CD4-positive, alpha-beta T cell treated with Interleukin-4 for 1 hour (primary cell): ENCODE data around the gene GJD3.
"Not testable (repeated sequence)": the region's sequence is repeated elsewhere in the genome, so short reads cannot be mapped to it uniquely, and the experiment has no call there.

Source experiments
- DNase-seq, 2 donors: peaks; one replicate each; pipeline ENCODE4 v3.0.0-alpha.2; 2020 to 2022

GJD3 gene

GRCh38 chr17:40364121-40364861 is at the start of gene GJD3:
TSS of gene GJD3 (minus strand) at chr17:40364737. CDS start at chr17:40363815, 922 bp downstream.
- DNase-seq, result no peak

- DNase-seq, result not testable (repeated sequence)
Observed at GRCh38 chr17:40414312-40414711, 49.8 kb upstream of the GJD3 start.

GRCh38 chr17:40412880-40413279 is 48.3 kb upstream of the GJD3 start:
- DNase-seq, result no peak

- no peak for DNase-seq
Observed at GRCh38 chr17:40411821-40412220, 47.3 kb upstream of the GJD3 start.

GRCh38 chr17:40410082-40410481 is 45.5 kb upstream of the GJD3 start:
- DNase-seq, result no peak

- DNase-seq, result not testable (repeated sequence)
Observed at GRCh38 chr17:40409540-40409939, 45.0 kb upstream of the GJD3 start.

GRCh38 chr17:40407460-40407859 is 42.9 kb upstream of the GJD3 start:
- DNase-seq, result no peak

- no peak for DNase-seq
Observed at GRCh38 chr17:40404003-40404402, 39.5 kb upstream of the GJD3 start.

- DNase-seq, result peak in 1 of 2 donors; percentile 40
Observed at GRCh38 chr17:40402668-40403067, 38.1 kb upstream of the GJD3 start.

GRCh38 chr17:40399185-40399584 is 34.6 kb upstream of the GJD3 start:
- peak in 1 of 2 donors; percentile 54 for DNase-seq

GRCh38 chr17:40386555-40386954 is 22.0 kb upstream of the GJD3 start:
- not testable (repeated sequence) for DNase-seq

GRCh38 chr17:40382251-40382650 is 17.7 kb upstream of the GJD3 start:
- DNase-seq, result no peak

GRCh38 chr17:40378966-40379365 is 14.4 kb upstream of the GJD3 start:
- DNase-seq, result no peak

- no peak for DNase-seq
Observed at GRCh38 chr17:40377832-40378231, 13.3 kb upstream of the GJD3 start.

GRCh38 chr17:40376541-40376940 is 12.0 kb upstream of the GJD3 start:
- DNase-seq, result peak in 1 of 2 donors; percentile 39

- DNase-seq, result not testable (repeated sequence)
Observed at GRCh38 chr17:40375786-40376185, 11.2 kb upstream of the GJD3 start.

GRCh38 chr17:40374821-40375498 is 10.4 kb upstream of the GJD3 start:
- no peak for DNase-seq

GRCh38 chr17:40373999-40374398 is 9.5 kb upstream of the GJD3 start:
- no peak for DNase-seq

- no peak for DNase-seq
Observed at GRCh38 chr17:40373324-40373723, 8.8 kb upstream of the GJD3 start.

GRCh38 chr17:40372644-40373043 is 8.1 kb upstream of the GJD3 start:
- not testable (repeated sequence) for DNase-seq

GRCh38 chr17:40372031-40372430 is 7.5 kb upstream of the GJD3 start:
- DNase-seq, result no peak

- peak; percentile 46 to 65 for DNase-seq
Observed at GRCh38 chr17:40371261-40371929, 6.9 kb upstream of the GJD3 start.

- no peak for DNase-seq
Observed at GRCh38 chr17:40369923-40370322, 5.4 kb upstream of the GJD3 start.

GRCh38 chr17:40367728-40368127 is 3.2 kb upstream of the GJD3 start:
- DNase-seq, result not testable (repeated sequence)
